H4 (cell line): ENCODE measurements around the gene CLDN6. TPM values are rescaled to one million over a fixed set of nuclear protein-coding genes. Genes with fewer than 3 reads are reported as not detected.

Experiments
- DNase-seq: peaks from one replicate; pipeline ENCODE4 v3.0.0-alpha.2; 2015; ENCODE audit warnings: low spot score
- total RNA-seq: library from RNA; depleted of rRNA; stranded (reverse); fragments of >200 nt; shearing (Covaris generic); gene quantifications from 2 replicates; pipeline ENCODE4 v1.2.3, GENCODE V29; 2014; rRNA removed

The CLDN6 gene
- total RNA-seq, 1 experiment from 2014 or later, result 2.0 TPM

- DNase-seq, result no peak
Measured at GRCh38 chr16:2971985-2972784, 45.8 kb downstream of the CLDN6 start.

GRCh38 chr16:2971134-2971984, 46.6 kb downstream of the CLDN6 start:
- no peak for DNase-seq

- DNase-seq, result no peak
Measured at GRCh38 chr16:2970563-2970962, 47.4 kb downstream of the CLDN6 start.

DNA sequence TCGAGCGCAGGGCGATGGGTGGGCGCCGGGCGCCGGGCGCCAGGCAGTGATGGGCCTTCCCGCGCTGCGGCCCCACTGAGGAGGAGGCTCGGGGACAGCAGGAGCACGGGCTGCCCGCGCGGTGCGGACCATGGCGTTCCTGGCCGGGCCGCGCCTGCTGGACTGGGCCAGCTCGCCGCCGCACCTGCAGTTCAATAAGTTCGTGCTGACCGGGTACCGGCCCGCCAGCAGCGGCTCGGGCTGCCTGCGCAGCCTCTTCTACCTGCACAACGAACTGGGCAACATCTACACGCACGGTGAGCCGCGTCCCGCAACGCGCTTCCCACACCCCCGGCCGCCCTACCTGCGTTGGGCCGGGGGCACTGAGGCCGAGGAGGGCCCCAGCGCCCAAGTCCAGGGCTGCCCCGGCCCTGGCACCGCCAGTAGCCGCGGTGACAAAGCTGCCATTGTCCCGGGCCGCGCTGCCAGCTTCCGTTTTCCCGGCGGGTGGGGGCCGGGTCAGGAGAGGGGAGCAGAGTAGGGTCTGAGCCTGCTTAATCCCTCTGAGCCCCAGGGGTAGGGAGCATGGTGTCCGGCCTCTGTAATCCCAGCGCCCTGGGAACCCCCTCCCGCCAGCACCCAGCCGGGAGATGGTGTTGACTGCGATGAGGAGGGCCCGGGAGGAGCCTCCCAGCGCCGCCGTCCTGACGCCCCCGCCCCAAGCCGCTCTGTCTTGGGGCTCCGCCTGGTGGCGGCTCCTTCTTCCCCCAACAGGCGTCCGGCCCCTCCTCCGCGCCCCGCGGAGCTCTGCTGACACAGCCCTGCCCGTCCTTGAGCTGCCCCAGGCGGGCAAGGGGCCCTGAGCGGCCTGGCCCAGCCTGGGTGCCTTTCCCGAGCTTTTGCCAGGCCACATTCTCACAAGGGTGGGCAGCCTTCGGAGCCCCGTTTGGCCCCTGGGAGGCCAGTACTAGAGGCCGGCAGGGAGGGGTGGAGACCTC, 48.1 kb downstream of the CLDN6 start:
- peak; percentile 50 for DNase-seq

DNA sequence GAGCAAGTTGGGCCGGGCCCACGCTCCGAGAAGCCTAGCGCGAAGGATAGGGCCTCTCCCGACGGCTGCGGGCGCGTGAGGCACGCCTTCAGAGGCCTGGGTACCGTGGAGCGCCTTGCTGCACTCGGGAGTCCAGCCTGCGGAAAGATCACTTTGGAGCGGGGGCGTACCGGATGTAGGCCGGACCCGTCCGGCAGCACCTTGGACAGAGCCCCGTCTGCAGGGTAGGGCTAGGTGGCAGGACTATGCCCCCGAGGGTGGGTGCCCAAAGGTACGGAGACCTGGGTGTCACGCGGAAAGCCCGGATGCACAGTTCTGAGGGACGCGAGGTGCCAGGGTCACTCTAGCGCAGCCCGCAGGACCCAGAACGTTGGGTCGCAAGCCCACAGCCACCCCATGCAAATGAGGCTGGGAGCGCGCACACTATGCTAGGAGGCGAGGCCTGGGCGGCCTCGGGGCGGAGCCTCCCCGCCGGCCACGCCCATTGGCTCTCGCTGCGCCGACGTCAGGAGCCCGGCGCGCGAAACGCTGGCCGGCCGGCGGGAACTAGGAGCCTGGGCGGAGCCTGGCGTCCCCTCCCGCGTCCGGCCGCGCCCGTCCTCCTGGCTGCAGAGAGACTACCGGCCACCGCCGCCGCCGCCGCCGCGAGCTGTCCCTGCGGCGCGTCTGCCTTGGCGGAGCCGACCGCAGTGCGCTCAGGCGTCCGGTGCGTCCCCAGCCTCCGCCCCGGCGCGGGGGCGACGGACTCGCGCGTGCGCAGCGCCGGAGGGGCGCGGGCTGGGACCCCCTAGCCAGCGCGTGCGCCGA, 49.0 kb downstream of the CLDN6 start, which contains the start of gene PAQR4:
PAQR4 (plus strand) TSS at position 611 of the 807 bp plus-strand sequence. CDS start 327 bp downstream, outside the sequence.
- peak; percentile 69 for DNase-seq

DNA sequence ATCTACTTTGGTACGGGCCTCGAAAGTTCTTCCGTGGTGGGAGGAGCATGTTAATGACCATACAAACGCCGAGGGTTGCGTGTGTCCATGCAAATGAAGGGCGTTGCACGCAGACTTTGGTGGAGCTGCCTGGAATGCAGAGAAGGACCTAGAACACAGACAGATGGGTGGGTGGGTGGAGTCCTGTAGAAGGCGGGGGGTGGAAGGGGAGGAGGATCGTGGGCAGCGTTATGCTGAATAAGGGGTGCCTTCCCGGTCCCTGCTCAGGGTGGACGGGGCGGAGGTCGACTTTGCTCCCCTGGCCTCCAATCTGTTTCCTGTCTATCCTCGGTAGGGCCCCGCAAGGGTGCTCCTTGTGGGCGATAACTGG, 49.6 kb downstream of the CLDN6 start:
- no peak for DNase-seq

DNA sequence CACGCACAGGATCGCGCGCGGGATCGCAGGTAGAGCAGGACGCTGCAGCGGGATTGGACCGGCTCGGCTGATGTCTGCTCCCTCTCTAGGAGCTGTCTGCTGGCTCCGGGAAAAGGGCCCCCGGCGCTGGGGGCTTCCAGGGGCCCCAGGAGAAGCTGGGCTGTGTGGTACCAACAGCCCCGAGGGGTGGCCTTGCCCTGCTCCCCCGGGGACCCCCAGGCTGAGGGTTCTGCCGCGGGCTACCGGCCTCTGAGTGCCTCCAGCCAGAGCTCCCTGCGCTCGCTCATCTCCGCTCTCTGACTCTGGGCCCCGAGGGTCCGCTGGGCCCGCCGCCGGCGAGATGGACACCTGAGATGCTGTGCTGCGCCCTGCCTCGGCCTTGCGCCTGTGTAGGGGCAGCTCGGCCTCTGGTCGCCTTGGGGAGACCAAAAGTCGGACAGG, 50.2 kb downstream of the CLDN6 start:
- DNase-seq, result no peak

- DNase-seq, result no peak
Measured at GRCh38 chr16:2967211-2967631, 50.8 kb downstream of the CLDN6 start.

- DNase-seq, result no peak
Measured at GRCh38 chr16:2966808-2967191, 51.2 kb downstream of the CLDN6 start.

DNA sequence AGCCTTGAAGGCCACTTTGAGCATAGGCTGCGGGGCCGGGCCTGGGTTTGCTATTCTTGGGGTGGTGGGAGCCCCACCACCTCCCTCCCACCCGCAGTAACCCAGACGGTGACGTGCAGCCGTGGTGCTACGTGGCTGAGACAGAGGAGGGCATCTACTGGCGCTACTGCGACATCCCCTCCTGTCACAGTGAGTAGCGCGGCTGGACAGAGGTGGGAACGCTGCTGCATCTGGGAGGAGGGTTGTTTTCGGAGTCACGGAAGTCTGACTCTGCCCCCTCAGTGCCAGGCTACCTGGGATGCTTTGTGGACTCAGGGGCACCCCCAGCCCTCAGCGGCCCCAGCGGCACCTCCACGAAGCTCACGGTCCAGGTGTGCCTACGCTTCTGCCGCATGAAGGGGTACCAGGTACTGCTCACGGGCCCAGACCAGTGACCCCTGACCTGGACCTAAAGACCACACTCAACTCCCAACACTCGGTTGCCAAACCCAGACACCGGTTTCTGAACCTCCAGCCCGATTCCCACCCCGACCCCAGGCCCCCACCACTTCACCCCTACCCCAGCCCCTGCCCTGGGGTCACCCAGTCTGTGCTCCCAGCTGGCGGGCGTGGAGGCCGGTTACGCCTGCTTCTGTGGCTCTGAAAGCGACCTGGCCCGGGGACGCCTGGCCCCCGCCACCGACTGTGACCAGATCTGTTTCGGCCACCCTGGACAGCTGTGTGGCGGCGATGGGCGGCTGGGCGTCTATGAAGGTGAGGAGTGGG, 51.8 kb downstream of the CLDN6 start:
- no peak for DNase-seq

Other genes starting within 250 kb of the CLDN6 start
- gene ELOB, start 240.9 kb downstream of the CLDN6 start, total RNA-seq, result 495 and 562 TPM in 2 replicates
- gene PRSS33, start 230.6 kb downstream of the CLDN6 start, total RNA-seq, result 0.10 TPM in 1 of 2 replicates, not detected in the other
- not detected in 2 replicates for gene PRSS41, start 219.7 kb downstream of the CLDN6 start, total RNA-seq
- gene PRSS21, start 200.9 kb downstream of the CLDN6 start, total RNA-seq, result not detected in 2 replicates
- 0.14 TPM in 1 of 2 replicates, not detected in the other for gene ZG16B, start 187.9 kb downstream of the CLDN6 start, total RNA-seq
- gene PRSS22, start 160.0 kb downstream of the CLDN6 start, total RNA-seq, result not detected in 2 replicates
- gene FLYWCH2, start 135.0 kb downstream of the CLDN6 start, total RNA-seq, result 57.3 and 77.7 TPM in 2 replicates
- 9.1 and 13.1 TPM in 2 replicates for gene FLYWCH1, start 106.3 kb downstream of the CLDN6 start, total RNA-seq
- gene KREMEN2, start 53.9 kb downstream of the CLDN6 start, total RNA-seq, result 6.0 and 11.0 TPM in 2 replicates
- 14.4 and 17.9 TPM in 2 replicates for gene PAQR4, start 48.8 kb downstream of the CLDN6 start, total RNA-seq
- gene PKMYT1, start 37.7 kb downstream of the CLDN6 start, total RNA-seq, result 19.9 and 26.0 TPM in 2 replicates
- not detected in 2 replicates for gene CLDN9, start 5.3 kb downstream of the CLDN6 start, total RNA-seq
- gene TNFRSF12A, start 2.2 kb upstream of the CLDN6 start, total RNA-seq, result 312 and 417 TPM in 2 replicates
- 64.6 and 93.1 TPM in 2 replicates for gene HCFC1R1, start 5.8 kb upstream of the CLDN6 start, total RNA-seq
- gene THOC6, start 5.9 kb upstream of the CLDN6 start, total RNA-seq, result 43.5 and 48.2 TPM in 2 replicates
- gene BICDL2, start 18.8 kb upstream of the CLDN6 start, total RNA-seq, result 0.25 TPM in 1 of 2 replicates, not detected in the other
- gene MMP25, start 28.4 kb upstream of the CLDN6 start, total RNA-seq, result 0.87 and 0.94 TPM in 2 replicates
- 15.8 and 24.1 TPM in 2 replicates for gene IL32, start 47.5 kb upstream of the CLDN6 start, total RNA-seq
- gene ZSCAN10, start 81.1 kb upstream of the CLDN6 start, total RNA-seq, result not detected in 2 replicates
- gene ZNF205, start 94.4 kb upstream of the CLDN6 start, total RNA-seq, result 5.2 and 8.6 TPM in 2 replicates
- 2.0 and 3.9 TPM in 2 replicates for gene ZNF213, start 116.8 kb upstream of the CLDN6 start, total RNA-seq
- gene OR1F1, start 170.0 kb upstream of the CLDN6 start, total RNA-seq, result 0.81 TPM in 1 of 2 replicates, not detected in the other
- gene ZNF200, start 217.0 kb upstream of the CLDN6 start, total RNA-seq, result 11.5 and 11.8 TPM in 2 replicates
- gene MEFV, start 238.4 kb upstream of the CLDN6 start, total RNA-seq, result 1.2 TPM in 1 of 2 replicates, not detected in the other